ENCODE data around the gene COL4A1.

Gene COL4A1

GRCh38 chr13:110228936-110229904, 77.7 kb downstream of the COL4A1 start:
- no peak for DNase-seq (ENCODE audit: insufficient read length, low spot score)
- FAIRE-seq = no peak

- FAIRE-seq (no peak), DNase-seq (ENCODE audit: insufficient read length, low spot score) (no peak)
Observed at GRCh38 chr13:110227864-110228643, 78.9 kb downstream of the COL4A1 start.

- no peak for FAIRE-seq
- DNase-seq (ENCODE audit: insufficient read length, low spot score) = no peak
Observed at GRCh38 chr13:110227416-110227815, 79.5 kb downstream of the COL4A1 start.

- FAIRE-seq = no peak
- no peak for DNase-seq (ENCODE audit: insufficient read length, low spot score)
Observed at GRCh38 chr13:110225609-110226574, 81.1 kb downstream of the COL4A1 start.

GRCh38 chr13:110225003-110225402, 82.0 kb downstream of the COL4A1 start:
- DNase-seq (ENCODE audit: insufficient read length, low spot score) (no peak), FAIRE-seq (no peak)

- DNase-seq (ENCODE audit: insufficient read length, low spot score) = no peak
- FAIRE-seq = no peak
Observed at GRCh38 chr13:110224519-110224918, 82.4 kb downstream of the COL4A1 start.

GRCh38 chr13:110221406-110222117, 85.4 kb downstream of the COL4A1 start:
- DNase-seq (ENCODE audit: insufficient read length, low spot score) (no peak), FAIRE-seq (no peak)

GRCh38 chr13:110220471-110220870, 86.5 kb downstream of the COL4A1 start:
- no peak for DNase-seq (ENCODE audit: insufficient read length, low spot score)
- no peak for FAIRE-seq

GRCh38 chr13:110218581-110219201, 88.3 kb downstream of the COL4A1 start:
- FAIRE-seq = no peak
- DNase-seq (ENCODE audit: insufficient read length, low spot score) = no peak

GRCh38 chr13:110217811-110218210, 89.1 kb downstream of the COL4A1 start:
- no peak for FAIRE-seq
- DNase-seq (ENCODE audit: insufficient read length, low spot score) = no peak

GRCh38 chr13:110217085-110217484, 89.9 kb downstream of the COL4A1 start:
- FAIRE-seq (no peak), DNase-seq (ENCODE audit: insufficient read length, low spot score) (no peak)

GRCh38 chr13:110216398-110217041, 90.4 kb downstream of the COL4A1 start:
- FAIRE-seq (no peak), DNase-seq (ENCODE audit: insufficient read length, low spot score) (no peak)

GRCh38 chr13:110216006-110216397, 91.0 kb downstream of the COL4A1 start:
- FAIRE-seq = no peak
- no peak for DNase-seq (ENCODE audit: insufficient read length, low spot score)

- no peak for FAIRE-seq
- DNase-seq (ENCODE audit: insufficient read length, low spot score) = no peak
Observed at GRCh38 chr13:110215606-110216005, 91.4 kb downstream of the COL4A1 start.

GRCh38 chr13:110214637-110215036, 92.3 kb downstream of the COL4A1 start:
- FAIRE-seq (no peak), DNase-seq (ENCODE audit: insufficient read length, low spot score) (no peak)

- FAIRE-seq = no peak
- no peak for DNase-seq (ENCODE audit: insufficient read length, low spot score)
Observed at GRCh38 chr13:110213461-110214074, 93.4 kb downstream of the COL4A1 start.

GRCh38 chr13:110212529-110212928, 94.4 kb downstream of the COL4A1 start:
- DNase-seq (ENCODE audit: insufficient read length, low spot score) (no peak), FAIRE-seq (no peak)

- no peak for FAIRE-seq
- DNase-seq (ENCODE audit: insufficient read length, low spot score) = no peak
Observed at GRCh38 chr13:110211735-110212134, 95.2 kb downstream of the COL4A1 start.

GRCh38 chr13:110211046-110211445, 95.9 kb downstream of the COL4A1 start:
- FAIRE-seq (no peak), DNase-seq (ENCODE audit: insufficient read length, low spot score) (no peak)
